LoVo (cell line): ENCODE data around the gene AUTS2.

Experiments used
- DNase-seq: peaks from one replicate; pipeline ENCODE4 v3.0.0-alpha.2; 2016; ENCODE audit warnings: low spot score

Gene AUTS2

DNA sequence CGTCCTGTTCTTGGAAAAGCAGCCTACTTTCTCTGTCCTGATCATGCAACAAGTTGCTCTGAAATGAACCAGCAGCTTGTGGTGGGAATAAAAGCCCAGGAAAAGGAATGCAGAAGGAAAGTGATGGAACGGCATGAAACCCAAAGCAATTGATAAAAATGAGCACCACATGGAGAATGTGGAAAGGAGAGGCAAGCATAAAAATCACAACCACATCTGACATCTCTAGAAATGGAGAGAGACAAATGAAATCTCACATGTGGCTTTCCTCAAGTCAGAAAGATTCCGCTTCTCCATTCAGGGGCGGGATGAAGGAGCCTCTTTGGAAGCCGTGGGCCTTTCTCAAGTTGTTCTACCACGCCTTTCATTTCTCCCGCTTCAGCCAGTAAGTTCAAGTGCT lies 902.0 kb downstream of the AUTS2 start:
- DNase-seq, result no peak

DNA sequence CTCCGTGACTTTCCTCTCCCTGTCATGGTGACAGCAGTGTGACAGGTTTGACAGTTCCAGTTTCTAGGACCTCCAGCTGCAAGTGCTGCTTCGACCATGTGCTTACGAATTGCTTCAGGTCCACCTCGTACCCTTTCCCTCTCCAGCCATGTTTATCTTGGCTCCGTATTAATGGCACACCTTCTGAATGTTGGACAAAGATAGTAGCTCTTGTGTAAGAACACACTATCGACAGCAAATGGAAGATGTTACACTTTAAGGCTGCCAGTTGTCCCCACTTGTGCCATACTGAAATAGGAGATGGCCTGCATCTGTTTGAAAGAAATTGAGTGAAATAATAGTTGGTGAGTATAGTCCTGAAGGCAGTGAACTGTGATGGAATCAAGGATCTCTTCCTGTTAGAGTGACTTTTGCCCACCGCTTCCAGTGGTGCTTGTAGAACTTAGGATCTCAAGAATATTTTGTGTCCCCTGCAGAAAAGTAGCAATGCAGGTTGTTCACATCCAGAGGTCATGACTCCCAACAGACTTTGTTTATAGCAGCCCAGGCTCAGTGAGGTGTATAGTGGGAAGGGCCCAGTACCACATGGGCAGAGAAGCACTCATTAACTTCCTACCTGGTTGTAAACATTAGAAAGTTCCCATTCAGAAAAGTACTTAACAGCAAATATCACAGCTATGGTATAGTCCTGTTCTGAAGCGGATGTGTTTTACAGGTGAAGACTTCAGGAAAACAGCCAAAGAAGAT lies 904.0 kb downstream of the AUTS2 start:
- no peak for DNase-seq

DNA sequence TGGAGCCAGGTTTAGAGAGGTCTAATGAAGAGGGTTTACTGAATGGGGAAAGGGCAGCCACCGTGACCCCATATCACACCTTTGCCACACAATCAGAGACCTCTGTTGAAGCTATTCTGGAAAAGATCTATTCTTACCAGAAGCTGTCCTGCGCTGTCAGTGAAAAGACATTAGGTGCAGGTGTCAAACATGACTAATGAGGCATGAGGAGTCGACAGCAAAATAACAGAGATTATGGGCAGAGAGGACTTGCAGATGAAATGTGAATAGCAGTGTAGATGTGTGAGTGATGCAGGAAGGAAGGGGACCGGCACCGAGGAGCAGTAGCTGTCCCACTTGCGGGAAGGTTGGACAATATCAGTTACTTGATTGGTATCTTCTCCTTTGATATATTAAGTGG lies 906.0 kb downstream of the AUTS2 start:
- no peak for DNase-seq

DNA sequence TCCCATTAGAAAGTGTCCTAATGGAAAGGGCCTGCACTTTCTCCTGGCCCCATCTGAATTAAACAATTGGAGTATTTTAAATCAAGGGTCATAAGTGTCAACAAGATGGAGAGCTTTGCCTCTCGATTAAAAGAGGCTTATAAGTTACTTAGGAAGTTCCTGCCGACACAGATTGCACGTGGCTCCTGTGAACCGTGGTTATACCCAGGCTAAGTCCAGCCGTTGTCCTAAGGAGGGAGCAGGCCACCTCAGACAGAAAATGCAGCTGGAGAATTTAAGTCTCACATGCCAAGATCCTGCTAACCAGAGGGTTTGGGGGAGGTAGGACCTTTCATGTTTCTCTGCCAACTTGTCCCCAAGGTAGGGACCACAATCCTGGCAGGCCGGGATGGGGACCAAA lies 907.2 kb downstream of the AUTS2 start:
- no peak for DNase-seq

DNA sequence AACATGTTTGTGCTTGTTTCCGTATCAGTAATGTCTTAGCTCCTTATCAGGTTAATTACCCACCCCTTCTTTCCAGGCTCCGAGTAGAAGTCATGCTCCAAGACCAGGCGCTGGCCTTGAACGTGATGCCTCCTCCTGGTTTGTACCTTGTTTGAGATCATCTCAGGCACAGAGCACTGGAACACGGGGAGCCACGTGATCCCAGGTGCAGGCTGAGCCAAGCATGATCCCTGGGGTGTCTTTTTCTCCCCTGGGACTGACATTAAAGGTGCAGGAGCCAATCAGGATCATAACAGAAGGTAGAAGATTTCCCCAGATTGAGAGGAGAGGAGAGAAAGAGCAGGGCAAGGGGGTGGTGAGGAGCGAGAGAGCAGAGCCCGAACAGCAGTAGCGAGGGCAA lies 907.6 kb downstream of the AUTS2 start:
- DNase-seq, result no peak

DNA sequence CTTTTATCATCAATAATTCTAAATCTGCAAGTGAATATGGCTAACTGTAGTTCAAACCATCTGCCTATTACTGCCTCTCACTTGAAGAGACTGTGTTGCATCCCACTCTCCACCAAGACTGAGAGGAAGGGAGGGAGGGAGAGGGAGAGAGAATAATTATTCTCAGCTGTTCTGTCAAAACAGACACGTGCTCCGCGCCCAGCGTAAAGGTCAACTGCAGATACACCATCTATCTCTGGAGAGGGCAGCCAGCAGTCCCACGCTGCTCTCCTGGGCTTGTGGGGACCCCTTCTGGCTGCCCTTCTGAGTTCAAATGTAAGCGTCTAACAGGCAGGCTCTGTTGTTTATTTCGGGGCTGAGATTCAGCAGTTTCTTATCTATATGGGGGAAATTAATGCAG lies 908.2 kb downstream of the AUTS2 start:
- DNase-seq, result peak; percentile 7

DNA sequence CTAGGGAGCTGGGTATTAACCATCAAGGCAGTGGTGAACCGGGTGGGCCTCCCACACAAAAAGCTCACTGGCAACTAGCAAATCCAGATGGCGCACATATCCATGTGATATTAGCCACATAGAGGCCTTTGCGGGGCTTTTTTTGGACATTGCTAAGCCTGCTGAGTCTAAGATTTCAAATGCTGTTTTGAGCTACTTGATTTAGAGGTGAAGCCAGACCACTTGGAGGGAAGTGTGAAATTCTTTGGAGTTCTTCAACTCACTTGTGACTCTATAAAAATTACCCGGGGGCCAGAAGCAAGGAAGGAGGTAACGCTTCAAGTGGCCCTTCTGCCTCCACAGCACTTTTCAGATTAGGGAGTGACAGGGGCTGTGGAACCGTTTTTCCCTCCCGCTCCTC lies 913.9 kb downstream of the AUTS2 start:
- DNase-seq, result no peak

DNA sequence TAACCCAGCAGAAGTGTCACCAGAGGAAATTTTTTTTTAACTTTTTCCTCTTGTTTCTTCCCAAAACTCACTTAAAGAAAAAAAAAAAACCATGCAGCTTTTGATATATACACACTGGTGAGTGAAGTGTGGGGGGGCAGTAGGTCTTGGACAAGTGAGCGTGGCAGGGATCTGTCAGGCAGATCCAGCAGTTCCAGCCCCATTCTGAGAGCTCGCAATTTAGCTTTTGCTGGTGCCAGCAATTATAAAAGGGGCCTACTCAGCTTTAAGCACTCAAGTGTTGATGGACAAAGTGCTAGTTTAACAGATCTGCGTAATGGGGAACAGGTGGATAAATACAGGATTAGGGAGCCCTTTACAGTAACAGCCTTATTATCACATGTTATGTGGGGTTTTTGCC lies 914.5 kb downstream of the AUTS2 start:
- no peak for DNase-seq

DNA sequence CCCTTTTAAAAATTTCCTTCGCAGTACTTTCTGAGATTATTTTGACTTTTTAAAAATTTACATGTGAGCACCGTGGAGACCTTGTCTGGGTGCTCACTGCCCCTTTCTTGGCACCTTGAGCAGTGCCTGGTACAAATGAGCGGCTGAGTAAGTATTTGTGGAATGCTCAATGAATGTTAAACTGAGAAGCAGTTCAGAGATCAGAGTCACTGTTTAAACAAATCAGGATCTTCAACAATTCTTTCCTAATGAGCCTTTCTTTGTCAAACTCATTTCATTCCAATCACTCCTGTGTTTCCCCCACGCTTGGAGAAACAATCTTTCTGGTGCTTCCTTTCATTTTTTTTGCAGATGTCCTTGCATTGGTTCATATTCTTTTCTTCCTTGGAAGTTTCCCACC lies 922.3 kb downstream of the AUTS2 start:
- peak; percentile 39 for DNase-seq

DNA sequence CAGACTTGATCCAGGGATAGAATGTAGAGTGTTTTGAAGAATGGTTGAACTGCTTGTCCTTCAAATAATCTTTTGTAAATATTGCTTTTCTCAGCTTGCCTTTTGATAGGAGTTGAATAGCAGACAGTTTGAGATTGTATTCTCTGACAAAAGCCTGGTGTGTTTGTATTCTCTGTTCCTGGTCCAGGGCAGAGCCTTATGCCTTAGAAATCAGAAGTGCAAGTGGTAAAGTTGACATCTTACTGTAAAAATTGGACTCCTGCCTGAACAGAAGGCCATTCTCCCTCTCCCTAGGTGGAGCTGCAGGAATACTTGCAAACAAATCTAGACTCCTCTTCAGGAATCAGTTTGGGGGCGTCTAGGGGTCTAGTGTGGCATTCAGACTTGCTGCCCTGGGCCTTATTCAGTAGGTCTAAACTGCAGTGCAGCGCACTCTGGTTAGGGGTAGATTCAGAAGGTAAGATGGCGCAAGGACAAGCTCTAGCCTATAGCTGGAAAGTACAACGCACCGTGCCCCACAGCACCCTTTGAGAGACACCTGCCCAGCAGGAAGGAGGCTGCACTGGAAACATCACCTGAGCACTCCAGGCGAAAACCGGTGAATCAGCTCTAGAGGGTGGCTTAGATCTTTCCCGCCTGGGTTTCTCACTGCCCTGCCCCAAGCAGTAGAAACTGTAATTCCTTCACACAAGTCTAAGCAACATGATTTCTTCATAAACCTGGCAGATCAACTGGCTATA lies 925.1 kb downstream of the AUTS2 start:
- DNase-seq, result no peak

DNA sequence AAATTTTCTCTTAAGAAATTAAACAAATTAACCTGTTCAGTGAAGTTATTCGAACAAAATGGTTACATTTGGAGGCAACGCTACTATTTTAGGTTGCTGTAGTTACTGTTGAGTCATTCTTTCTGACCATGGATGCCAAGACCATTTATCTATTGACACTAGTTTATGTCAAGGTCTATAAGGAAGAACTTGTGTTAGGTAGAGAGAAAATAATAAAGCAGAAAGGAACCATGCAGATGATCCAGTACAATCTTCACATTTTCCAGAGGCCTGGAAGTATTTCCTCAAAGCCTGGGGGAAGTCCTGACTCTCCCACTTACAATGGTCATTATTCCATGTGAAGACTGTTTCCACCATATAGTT lies 925.7 kb downstream of the AUTS2 start:
- DNase-seq, result no peak

DNA sequence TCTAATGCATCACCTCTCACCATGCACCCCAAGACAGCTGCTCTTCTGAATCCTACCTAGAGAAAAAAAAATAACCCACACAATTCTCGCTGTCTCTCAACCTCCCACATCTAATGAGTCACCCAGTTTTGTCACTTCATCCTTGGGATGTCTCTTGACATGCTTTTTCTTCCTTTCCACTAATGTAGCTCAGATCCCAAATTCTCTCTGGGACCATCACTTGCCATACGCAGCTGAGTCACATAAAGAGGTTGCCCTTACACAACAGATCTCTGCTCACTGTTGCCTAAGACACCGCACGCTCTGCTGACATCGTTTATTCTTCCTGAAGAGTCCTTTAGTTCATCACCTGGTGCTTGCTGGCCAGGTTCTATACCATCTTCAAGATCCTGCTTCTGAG lies 927.7 kb downstream of the AUTS2 start:
- DNase-seq, result no peak

DNA sequence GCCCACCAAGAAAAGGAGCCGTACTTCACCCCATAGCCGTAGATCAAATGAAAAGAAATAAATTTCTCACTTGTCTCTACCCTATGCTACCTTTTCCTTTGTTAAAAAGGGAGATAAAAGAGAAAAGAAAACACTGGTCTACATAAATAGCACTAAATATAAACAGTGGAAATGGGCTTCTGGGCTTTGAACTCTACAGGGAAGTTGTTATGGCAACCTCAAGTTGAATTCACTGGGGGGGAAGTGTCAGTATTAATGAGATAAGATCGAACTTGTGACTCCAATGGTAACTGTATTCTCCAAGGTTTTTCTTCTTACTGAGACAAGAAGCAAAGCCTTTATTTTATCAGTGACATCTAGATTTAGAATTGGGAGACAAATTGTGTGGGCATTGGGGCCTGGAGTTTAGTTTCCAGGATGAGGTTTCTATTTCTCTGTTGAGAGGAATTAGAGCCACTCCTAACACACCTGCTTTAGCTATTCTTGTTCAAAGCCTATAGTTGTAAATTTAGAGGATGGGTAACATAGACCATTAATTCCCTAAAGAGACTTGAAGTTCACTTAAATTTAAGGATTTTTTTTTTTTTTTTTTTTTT lies 929.3 kb downstream of the AUTS2 start:
- no peak for DNase-seq

DNA sequence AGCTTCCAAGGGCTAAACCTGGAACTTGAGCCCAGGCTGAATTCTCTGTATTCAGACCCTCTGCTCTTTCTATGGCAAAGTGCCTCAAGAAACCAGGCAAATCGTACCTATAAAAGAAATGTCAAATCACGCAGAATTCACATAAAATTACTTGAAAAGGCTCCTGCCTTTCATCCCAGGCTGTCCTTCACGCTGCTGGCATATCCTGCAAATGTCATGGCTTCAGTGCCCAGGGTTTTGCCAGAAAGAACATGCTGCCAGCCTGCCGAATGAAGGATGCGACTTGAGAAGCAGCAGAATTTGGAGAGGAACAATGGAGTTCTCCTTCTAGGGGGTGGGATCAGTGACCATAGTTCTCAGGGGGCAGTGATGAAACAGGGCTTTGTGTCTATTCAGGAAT lies 931.2 kb downstream of the AUTS2 start:
- no peak for DNase-seq

DNA sequence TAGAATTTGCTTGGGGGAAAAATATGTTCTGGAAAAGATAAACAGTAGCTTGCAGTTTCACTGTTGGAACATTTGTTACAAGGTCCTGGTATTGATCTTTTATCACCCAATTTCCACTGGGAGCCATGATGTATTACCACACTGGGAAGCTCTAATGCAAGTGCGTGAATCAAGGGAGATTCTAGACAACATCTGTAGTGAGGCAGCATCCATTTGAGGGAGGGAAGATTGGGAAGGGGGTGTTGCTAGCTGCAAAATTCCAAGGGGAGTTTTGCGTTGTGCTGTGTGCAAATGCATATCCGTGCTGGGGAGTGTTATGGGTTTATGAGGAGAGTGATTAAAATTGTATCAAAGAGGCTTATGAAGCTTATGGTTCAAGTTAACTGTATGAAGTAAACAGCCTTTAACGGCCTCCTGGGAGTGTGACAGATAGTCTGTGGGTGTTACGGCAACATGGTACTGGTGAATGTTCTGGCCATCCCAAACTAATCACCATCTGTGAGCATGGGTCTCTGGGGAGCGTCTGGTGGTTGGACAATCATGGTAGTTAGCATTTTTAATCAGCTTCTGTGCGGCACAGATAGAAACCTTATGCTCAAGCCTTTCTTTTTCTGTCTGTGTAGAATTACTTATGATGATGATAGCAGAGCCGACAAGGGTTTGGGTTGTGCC lies 931.8 kb downstream of the AUTS2 start:
- no peak for DNase-seq

DNA sequence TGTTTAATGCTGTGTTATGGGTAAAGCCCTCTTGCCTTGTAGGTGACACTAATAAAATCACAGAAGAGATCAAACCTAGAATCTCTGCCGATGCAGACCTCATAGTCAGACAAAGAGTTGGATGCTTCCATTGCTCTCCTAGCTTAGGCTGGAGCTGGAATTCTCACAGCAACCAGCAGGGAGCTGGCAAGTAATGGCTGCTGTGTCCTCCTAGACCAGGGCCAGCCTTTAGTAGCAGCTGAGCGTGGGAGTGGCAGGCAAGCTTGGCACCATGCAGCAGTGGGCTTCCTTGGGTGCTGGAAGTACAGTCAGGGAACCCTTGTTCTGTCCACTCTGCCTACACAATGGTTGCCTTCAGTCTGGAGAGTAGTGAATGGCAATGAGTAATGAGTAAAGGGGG lies 935.3 kb downstream of the AUTS2 start:
- DNase-seq, result no peak

DNA sequence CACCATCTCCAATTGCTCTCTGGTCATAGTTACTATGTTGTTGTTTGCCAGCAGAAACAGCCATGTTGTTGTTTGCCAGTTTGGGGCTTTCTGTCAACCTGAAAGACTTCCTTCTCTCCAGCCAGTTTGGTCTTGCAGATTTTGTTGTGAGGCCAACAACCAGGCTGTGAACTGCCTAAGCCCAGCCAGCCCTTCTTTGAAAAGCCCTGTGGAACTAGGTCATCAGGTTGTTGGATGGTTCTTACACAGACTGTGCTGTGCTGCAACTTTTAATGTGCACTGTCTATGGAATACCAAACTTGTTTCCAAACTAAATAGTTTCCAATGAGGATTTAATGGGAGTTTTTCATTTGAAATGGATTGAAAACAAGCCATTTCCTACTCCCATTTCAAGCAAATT lies 940.9 kb downstream of the AUTS2 start:
- no peak for DNase-seq

DNA sequence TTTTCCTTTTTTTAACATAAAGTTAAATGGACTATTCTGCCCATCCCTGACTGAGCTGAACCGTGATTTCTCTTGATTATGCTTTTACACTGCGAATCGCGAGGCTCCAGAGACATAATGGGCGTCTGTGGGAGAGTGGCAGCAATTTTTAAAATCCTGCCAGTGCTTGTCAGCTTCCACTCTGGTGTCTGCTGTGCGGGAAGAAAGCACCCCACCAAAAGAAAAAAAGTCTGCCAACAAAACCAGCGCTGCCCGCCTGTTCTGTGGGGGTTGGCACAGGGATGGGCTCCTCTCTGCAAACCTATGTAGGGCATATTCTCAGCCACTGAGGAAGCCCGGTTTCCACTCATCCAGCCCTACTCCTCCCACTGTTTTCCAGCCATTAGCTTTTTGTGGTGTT lies 941.3 kb downstream of the AUTS2 start:
- DNase-seq, result no peak

DNA sequence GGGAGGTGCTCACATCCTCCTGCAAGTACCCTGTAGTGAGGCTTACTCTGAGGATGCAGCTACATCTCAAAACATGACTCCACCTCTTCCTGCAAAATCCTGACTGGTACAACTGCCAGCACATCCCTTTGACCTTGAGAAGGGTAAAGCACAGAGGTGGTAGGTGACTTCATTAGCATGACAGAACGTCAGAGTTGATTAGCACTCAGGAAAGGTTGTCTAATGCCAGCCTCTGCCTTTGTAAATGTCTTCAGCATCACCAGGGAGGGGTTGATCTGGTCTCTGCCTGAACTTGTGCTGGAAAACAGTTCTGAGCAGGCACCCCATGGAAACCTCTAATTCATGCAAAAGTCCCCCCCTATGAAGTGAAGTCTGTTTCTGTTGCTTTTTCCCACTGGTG lies 942.4 kb downstream of the AUTS2 start:
- no peak for DNase-seq

DNA sequence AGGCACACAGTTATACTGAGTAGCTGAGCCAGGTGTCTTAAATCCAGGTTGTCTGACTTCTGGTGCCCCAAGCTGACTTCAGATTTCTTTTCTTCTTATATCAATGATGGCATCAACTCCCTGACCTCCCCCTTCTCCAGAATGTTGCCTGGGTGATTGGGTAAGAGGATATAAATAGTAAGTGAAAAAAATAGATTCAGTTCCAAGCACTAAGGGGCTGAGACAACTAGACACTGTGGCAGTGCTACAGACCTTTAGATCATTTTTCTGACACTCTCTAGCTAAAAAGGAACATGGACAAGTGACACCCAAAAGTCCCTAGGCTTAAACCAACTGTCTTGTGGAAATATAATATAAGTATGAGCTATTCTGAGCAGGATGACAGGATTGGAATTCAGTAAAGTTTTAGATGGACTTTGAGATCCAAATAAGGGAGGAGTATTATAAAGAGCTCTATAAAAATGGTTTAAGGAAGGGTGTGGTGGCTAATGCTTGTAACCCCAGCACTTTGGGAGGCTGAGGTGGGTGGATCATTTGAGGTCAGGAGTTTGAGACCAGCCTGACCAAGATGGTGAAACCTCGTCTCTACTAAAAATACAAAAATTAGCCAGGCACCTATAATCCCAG lies 944.6 kb downstream of the AUTS2 start:
- DNase-seq, result peak; percentile 33

DNA sequence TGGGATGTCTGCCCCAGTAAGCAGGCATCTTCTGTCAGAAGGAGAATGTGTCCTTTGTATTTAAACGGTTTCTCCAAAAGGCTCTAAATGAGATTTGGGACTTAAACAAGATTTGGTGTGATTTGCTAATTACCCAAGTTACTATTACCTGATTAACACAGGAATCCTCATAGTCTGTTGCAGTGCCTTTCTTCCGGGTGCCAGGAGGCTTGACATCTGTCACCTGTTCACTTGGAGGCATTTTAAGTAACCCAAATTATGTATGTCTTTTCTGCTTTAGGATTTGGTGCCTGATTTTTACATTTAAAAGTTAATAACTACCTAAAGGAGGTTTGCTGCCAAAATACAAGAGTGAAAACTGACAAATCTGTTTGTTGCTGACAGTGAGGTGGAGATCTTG lies 945.7 kb downstream of the AUTS2 start:
- DNase-seq, result no peak

DNA sequence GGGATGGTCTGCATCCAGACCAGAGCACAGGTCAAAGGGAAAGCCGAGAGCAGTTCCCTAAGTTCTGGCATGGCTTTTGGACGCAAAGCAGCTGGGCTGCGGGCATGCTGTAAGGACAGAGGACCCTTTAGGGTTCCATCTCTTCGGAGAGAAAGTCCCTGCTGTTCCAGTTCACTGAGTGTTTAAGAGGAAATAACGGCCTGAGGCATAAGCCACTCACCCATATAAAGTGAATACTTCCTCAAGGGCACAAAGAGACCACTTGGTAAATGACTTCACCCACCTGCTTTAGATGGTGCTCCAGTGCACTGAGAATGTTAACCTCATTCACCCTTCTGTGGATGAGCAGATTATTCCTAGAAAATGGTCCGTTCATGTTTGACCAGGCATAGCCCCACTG lies 946.9 kb downstream of the AUTS2 start:
- DNase-seq, result no peak

DNA sequence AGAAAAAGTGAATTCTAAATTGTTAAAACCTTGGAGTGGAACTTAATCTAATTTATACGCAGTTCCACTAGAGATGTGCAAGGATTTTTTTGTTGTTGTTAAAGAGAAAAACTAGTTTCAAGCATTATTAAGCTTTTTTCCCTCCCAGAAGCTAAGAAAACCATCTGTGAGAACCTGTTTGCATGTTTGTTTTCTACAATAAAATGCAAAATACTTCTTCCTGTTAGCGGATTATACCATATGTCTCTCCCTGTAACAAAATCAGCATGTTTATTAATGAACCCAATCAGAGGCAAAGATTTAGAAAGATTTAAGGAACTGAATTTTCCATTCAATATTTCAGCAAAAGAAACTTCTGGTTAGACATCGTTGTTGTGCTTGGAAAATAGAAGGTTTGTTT lies 953.9 kb downstream of the AUTS2 start:
- no peak for DNase-seq
